WERI-Rb-1 (cell line): ENCODE data around the gene HBP1.
"Not testable (repeated sequence)": the region's sequence is repeated elsewhere in the genome, so short reads cannot be mapped to it uniquely, and the experiment has no call there.

Experiments used
- DNase-seq: peaks from one replicate; pipeline ENCODE4 v3.0.0-alpha.2; 2020
- H3K27ac ChIP-seq: fragments of 250-450 bp; sonication (Bioruptor Pico); 2 replicates; pipeline ENCODE4 v1.5.1; 2020; ENCODE audit warnings: mild to moderate bottlenecking, moderate library complexity
- H3K27me3 ChIP-seq: fragments of 250-450 bp; sonication (Bioruptor Pico); 2 replicates; pipeline ENCODE4 v1.5.1; 2021; ENCODE audit warnings: mild to moderate bottlenecking, low read depth, moderate library complexity; ENCODE audit not compliant: insufficient read depth, severe bottlenecking
- H3K36me3 ChIP-seq: fragments of 250-450 bp; sonication (Bioruptor Pico); 2 replicates; pipeline ENCODE4 v1.5.1; 2020; ENCODE audit warnings: mild to moderate bottlenecking, moderate library complexity
- H3K4me3 ChIP-seq: 2 replicates; pipeline ENCODE4 v1.5.1; 2011; ENCODE audit warnings: low read depth, mild to moderate bottlenecking, control low read depth, low read length
- H3K9me3 ChIP-seq: fragments of 250-450 bp; sonication (Bioruptor Pico); 2 replicates; pipeline ENCODE4 v1.5.1; 2021; ENCODE audit warnings: mild to moderate bottlenecking, moderate library complexity; ENCODE audit not compliant: severe bottlenecking
- CTCF ChIP-seq: IDR thresholded peaks from 2 replicates; pipeline ENCODE4 v1.5.1; 2011; ENCODE audit warnings: low read depth, mild to moderate bottlenecking, control low read depth, inconsistent platforms, low read length

HBP1 gene

GRCh38 chr7:107151538-107151937 is 17.3 kb upstream of the HBP1 start:
- TF ChIP-seq CTCF, result no peak
- H3K27ac ChIP-seq, result no peak overlapping the region
- no peaks in the 10 kb centered on the region for H3K27me3 ChIP-seq
- no peaks in the 10 kb centered on the region for H3K9me3 ChIP-seq
- no peak for DNase-seq
- no peaks in the 10 kb centered on the region for H3K36me3 ChIP-seq
- H3K4me3 ChIP-seq, result no peak overlapping the region

GRCh38 chr7:107152011-107152410 is 16.8 kb upstream of the HBP1 start:
- Histone ChIP-seq H3K27me3 (no peaks in the 10 kb centered on the region), H3K9me3 (no peaks in the 10 kb centered on the region), H3K36me3 (no peaks in the 10 kb centered on the region), H3K4me3 (no peak overlapping the region), H3K27ac (no peak overlapping the region)
- no peak for TF ChIP-seq CTCF
- DNase-seq, result no peak

GRCh38 chr7:107154826-107155225 is 14.0 kb upstream of the HBP1 start:
- H3K4me3 ChIP-seq, result no peak overlapping the region
- H3K36me3 ChIP-seq, result no peaks in the 10 kb centered on the region
- H3K27me3 ChIP-seq, result no peaks in the 10 kb centered on the region
- H3K9me3 ChIP-seq, result no peaks in the 10 kb centered on the region
- no peak for DNase-seq
- H3K27ac ChIP-seq, result no peak overlapping the region
- no peak for TF ChIP-seq CTCF

GRCh38 chr7:107155726-107156125 is 13.1 kb upstream of the HBP1 start:
- not testable (repeated sequence) for H3K27ac ChIP-seq, H3K9me3 ChIP-seq, DNase-seq, H3K36me3 ChIP-seq, H3K4me3 ChIP-seq, H3K27me3 ChIP-seq

- no peak overlapping the region for H3K27ac ChIP-seq
- no peaks in the 10 kb centered on the region for H3K9me3 ChIP-seq
- H3K36me3 ChIP-seq, result no peaks in the 10 kb centered on the region
- DNase-seq, result no peak
- no peaks in the 10 kb centered on the region for H3K27me3 ChIP-seq
- no peak for TF ChIP-seq CTCF
- H3K4me3 ChIP-seq, result no peak overlapping the region
Measured at GRCh38 chr7:107157091-107157490, 11.7 kb upstream of the HBP1 start.

- Histone ChIP-seq H3K4me3 (no peak overlapping the region), H3K27ac (no peak overlapping the region), H3K36me3 (no peaks in the 10 kb centered on the region), H3K27me3 (no peaks in the 10 kb centered on the region), H3K9me3 (no peaks in the 10 kb centered on the region)
- no peak for TF ChIP-seq CTCF
- no peak for DNase-seq
Measured at GRCh38 chr7:107158028-107158427, 10.8 kb upstream of the HBP1 start.
